Sigmoid colon (tissue), 4 donors: ENCODE measurements around the gene FBF1.

ENCODE experiments used
- EP300 ChIP-seq, 4 donors: sonication (generic); formaldehyde crosslinking; IDR thresholded peaks; one replicate each; pipeline ENCODE4 v1.6.1; 2017; ENCODE audit warnings: antibody characterized with exemption in 4 of 4
- POLR2A ChIP-seq, 2 donors: fragments of 450-650 bp; IDR thresholded peaks; one replicate each; pipeline ENCODE4 v1.6.1; 2016; ENCODE audit warnings: antibody characterized with exemption in 2 of 2, mild to moderate bottlenecking in 2 of 2, moderate library complexity in 2 of 2
- POLR2AphosphoS5 ChIP-seq, 4 donors: sonication (generic); formaldehyde crosslinking; IDR thresholded peaks; one replicate each; pipeline ENCODE4 v1.6.1; 2017; ENCODE audit warnings: antibody characterized with exemption in 4 of 4
- TF ChIP-seq, protein P1 (sequence below), 4 experiments: fragments of 450-650 bp in 3 of 4; fragments of 200-600 bp in 1 of 4; IDR thresholded peaks; one replicate each; pipeline ENCODE4 v1.5.1; 2016 to 2019; ENCODE audit warnings: antibody characterized with exemption in 4 of 4, mild to moderate bottlenecking in 3 of 4, moderate library complexity in 2 of 4

DNA sequence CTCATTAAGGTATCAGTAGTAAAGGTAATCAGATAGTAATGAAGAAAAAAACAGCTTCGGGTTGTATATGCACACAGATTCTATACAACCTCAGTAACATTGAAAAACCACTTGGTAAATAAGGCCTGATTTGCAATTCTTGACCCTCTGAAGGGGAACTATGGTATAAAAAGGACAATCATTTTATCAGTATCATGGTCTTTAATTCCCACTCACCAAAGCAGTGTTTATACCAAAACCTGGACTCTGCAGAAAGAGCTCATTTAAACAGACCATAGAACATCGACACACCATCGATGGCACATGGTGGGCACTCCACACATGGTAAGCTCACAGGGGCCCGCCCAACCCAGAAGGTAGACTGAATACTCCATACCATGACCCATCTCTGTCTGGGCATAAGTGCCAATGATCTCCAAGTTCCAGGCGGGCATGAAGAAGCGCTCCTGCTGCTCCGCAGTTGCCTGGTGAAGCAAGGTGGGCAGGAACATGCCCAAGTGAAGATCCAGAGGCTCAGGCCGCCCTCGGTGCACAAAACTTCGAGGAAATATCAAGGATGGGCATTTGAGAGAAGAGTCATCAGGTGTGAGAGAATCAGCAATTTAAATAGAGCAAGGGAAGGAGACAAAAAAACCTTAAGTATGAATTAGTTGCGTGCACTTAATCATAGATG lies 19.1 kb upstream of the FBF1 start:
- TF ChIP-seq POLR2A (IDR thresholded peaks at IDR 0.05) (no peak), POLR2AphosphoS5 (IDR thresholded peaks at IDR 0.05) (no peak), EP300 (IDR thresholded peaks at IDR 0.05) (no peak)
- TF ChIP-seq, protein P1, sequence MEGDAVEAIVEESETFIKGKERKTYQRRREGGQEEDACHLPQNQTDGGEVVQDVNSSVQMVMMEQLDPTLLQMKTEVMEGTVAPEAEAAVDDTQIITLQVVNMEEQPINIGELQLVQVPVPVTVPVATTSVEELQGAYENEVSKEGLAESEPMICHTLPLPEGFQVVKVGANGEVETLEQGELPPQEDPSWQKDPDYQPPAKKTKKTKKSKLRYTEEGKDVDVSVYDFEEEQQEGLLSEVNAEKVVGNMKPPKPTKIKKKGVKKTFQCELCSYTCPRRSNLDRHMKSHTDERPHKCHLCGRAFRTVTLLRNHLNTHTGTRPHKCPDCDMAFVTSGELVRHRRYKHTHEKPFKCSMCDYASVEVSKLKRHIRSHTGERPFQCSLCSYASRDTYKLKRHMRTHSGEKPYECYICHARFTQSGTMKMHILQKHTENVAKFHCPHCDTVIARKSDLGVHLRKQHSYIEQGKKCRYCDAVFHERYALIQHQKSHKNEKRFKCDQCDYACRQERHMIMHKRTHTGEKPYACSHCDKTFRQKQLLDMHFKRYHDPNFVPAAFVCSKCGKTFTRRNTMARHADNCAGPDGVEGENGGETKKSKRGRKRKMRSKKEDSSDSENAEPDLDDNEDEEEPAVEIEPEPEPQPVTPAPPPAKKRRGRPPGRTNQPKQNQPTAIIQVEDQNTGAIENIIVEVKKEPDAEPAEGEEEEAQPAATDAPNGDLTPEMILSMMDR (IDR thresholded peaks at IDR 0.05), result no peak
